Suppressor macrophage treated with lipopolysaccharide for 4 hours (primary cell): Measurements from ENCODE around the gene GLA.
A peak's percentile ranks its signal among the peaks of the same experiment; 100 is the strongest.

Experiments
- DNase-seq: peaks from one replicate; pipeline ENCODE4 v3.0.0-alpha.2; 2020

The GLA gene

DNA sequence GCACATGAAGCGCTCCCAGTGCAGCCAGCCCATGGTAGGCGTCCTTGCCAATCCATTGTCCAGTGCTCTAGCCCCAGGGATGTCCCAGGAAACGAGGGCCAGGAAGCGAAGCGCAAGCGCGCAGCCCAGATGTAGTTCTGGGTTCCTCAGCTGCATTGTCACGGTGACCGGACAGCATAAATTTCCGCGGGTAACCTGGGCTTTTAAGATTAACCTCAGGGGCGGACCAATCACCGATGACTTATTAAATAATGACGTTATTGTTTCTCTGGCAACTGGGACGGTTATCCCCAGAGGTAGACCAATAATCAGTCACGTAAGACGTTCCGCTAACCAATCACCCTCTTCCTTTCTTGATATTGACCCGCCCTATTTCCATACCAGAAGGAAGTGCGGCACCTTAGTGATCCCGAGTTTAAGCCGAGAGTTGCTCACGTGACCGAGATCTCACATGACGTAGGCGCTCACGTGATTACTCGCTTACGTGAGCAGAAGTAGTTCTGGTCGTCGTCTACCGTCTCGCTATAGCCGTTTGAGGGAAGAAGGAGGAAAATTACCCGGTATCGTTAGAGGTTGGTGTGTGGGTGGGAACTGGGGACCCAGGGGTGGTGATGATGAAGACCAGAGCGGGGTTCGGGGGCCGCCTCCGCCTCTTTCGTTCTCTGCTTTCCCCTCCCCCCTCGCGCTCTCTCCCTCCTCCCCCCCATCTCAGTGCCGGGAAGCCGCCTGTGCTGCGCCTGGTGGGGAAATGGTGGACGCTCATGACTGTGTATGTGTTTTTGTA, at the start of gene GLA, which contains the start of gene HNRNPH2:
Gene GLA, minus strand, starts transcription at position 178 of the 784 bp plus-strand sequence. Its CDS starts 22 bp downstream, at position 156.
Gene HNRNPH2, plus strand, starts transcription at position 475 of the 784 bp plus-strand sequence. CDS start 3,767 bp downstream, outside the sequence.
- peak; percentile 95 for DNase-seq

DNA sequence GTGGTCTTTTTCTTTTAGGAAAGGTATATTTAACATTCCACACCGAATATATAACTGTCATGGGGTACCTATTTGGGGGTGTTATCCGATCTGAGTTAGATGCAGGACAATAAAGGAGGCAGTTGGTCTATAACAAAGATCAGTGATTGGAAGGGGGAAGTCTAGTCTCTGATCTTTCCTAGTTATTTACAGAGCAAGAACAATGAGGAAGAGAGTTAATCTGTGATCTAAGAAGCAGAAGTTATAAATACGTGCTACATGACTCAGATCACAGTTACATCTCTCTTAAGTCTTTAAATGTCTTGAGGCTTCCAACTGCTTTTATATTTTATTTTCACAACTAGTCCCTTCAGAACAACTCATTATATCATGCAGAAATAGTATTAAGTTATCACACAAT, 44.3 kb upstream of the GLA start:
- DNase-seq: peak; percentile 47

DNA sequence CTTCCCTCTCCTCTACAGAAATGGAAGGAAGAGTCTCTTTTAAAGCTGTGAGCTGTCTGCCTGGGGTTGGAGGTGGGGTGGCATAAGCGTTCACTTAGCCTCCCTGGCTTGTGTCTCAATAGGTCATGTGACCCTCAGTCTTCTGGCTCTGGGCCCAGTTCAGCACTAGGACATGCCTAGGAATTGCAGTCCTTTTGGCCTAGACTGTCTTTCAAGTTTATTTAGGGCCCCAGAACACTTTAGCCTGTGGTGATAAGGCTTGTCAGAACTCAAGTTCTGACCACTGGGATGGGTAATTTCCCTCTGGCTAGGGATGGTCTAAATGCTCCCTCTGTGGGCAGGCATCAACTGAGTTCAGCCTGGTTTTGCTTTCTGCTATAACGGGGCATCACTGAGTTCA, 43.2 kb upstream of the GLA start:
- DNase-seq: peak; percentile 46

GRCh38 chrX:101450085-101450484, 42.4 kb upstream of the GLA start:
- no peak for DNase-seq

DNA sequence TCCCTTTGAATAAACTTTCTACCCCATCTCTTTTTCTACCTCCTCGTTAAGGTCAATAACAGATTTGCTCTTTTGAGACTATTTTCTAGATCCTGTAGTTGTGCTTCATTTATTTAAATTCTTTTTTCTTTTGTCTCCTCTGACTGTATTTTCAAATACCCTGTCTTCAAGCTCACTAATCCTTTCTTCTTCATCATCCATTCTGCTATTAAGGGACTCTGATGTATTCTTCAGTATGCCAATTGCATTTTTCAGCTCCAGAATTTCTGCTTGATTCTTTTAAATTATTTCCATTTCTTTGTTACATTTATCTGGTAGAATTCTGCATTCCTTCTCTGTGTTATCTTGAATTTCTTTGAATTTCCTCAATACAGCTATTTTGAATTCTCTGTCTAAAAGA, 41.6 kb upstream of the GLA start:
- no peak for DNase-seq

GRCh38 chrX:101442085-101442484, 34.4 kb upstream of the GLA start:
- DNase-seq: peak; percentile 39

DNA sequence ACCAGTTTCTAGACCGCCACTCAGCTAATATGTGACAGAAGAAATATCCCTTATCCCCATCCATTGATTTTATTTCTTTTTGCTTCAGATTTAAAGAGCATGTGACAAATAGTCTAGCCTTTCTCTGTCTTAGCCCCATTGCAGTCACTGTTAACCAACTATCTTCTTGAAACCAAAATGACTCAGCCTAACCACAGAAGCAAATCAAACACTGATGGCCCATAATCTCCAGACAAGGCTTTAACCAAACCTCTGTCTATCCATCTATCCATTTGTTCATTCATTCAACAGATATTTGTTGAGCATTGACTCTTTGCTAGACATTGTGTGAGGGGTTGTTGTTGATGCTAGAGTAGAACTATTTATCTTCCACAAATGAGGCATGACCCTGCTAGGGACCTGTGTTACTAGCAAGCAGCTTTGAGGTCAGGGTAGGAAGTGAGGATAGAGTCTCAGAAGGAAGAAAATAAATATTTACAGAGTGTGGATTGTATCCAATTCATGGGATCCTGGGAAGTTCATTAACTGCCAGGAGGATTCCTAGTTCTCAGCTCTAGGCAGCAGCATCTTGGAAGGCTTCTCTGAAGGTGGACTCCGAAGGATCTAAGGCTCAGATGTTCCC, 22.8 kb upstream of the GLA start:
- DNase-seq: no peak

DNA sequence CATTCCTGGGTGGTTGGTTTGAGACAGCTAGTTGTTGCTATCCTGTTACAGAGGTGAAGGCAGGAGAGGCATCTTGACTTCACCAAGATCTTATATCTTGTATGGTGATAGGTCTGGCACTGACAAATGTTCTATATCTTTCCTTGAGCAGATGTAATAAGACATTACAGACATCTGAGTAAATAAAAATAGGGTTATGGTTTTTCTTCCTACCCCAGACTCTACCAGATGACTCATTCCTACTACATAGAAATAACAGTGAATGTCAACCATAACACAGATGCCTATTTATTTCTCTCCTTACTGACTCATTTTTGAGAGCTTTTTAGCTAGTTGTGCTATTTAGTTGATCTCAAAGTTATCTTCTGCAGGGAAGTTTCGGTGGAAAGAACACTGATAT, 22.2 kb upstream of the GLA start:
- DNase-seq: no peak

DNA sequence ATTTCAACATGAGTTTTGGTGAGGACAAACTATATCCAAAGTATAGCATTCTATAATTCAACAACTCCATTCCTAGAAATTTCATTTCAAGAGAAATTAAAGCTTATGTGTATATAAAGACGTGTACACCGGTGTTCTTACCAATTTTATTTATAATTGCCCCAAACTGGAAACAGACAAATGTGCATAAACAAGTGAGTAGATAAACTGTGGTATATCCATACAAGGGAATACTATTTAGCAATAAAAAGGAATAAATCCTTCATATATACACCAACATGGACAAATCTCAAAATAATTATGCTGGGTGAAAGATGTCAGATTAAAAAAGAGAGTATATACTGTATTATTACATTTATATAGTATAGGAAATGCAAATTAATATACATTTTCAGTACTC, 20.2 kb upstream of the GLA start:
- DNase-seq: no peak

- DNase-seq: no peak
These were observed 11.8 kb upstream of the GLA start for GRCh38 chrX:101419489-101419888.

- peak; percentile 63 for DNase-seq
These were observed 10.5 kb upstream of the GLA start for GRCh38 chrX:101417981-101418841.

DNA sequence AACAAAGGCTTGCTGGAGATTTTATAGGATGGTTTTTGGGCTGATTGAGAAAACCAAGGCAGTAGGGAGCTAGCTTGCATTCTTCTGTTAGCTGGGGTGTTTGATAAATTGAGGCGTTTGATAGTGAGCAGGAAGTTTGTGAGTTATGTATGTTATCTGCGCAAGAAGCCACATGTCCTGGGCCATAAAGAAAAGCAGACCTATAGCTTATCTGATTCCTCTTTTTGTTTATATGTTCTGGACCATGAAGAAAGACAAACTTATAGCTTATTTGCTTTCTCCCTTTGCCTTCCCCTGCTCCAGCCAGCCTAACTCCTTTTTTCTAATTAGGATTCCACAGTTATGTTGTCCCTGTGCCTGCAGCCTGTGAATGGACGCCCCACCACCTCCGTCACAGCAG, 9.5 kb upstream of the GLA start:
- DNase-seq: no peak

- DNase-seq: no peak
These were observed 9.0 kb upstream of the GLA start for GRCh38 chrX:101416691-101417090.

- peak; percentile 73 for DNase-seq
These were observed 7.7 kb upstream of the GLA start for GRCh38 chrX:101415180-101416145.

- peak; percentile 34 for DNase-seq
These were observed 4.3 kb upstream of the GLA start for GRCh38 chrX:101411984-101412383.

DNA sequence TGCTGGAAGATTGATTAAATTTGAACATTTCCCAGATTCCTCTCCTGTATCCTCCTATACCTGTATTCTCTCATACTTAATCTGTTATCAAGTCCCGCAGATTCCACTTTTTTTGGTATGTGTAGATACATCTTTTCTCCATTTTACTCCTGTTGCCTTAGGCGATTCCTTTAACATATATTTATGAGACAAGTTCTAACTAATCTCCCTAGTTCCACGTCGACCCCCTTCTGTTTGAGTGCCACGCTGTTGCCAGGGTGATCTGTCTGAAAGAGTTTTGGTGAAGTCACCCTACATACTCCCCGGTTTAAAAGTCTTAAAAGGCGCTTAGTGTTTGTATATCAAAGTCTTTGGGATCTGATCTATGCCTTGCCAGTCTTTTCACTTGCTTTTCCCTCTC, 2.7 kb upstream of the GLA start:
- no peak for DNase-seq

GRCh38 chrX:101409043-101409442, 1.3 kb upstream of the GLA start:
- DNase-seq: no peak

- no peak for DNase-seq
These were observed 762 bp upstream of the GLA start for GRCh38 chrX:101408532-101408841.

DNA sequence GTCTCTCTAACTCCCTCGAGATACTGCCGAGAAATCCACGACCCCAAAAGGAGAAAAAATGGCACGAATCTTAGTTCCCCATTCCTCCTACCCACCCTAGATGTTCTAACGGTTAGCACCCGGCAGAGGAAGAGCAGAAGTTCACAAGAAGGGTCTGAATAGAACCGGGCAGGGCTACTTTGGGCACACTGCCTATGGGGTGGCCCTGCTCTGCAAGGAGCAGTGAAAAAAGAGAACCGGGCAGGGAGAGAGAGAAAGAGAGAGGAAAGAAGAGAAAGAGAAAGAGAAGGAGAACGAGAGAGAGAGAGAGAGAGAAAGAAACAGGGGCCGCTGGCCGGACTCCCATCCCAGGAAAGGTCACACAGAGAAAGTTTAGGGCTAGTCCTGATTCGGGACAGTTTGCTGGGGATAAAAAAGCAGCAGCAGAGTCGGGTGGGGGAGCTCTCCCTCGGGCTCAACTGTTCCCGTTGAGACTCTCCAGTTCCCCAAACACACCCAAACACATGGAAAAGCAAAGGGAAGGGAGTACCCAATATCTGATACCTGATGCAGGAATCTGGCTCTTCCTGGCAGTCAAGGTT, 468 bp downstream of the GLA start:
- DNase-seq: peak; percentile 44

DNA sequence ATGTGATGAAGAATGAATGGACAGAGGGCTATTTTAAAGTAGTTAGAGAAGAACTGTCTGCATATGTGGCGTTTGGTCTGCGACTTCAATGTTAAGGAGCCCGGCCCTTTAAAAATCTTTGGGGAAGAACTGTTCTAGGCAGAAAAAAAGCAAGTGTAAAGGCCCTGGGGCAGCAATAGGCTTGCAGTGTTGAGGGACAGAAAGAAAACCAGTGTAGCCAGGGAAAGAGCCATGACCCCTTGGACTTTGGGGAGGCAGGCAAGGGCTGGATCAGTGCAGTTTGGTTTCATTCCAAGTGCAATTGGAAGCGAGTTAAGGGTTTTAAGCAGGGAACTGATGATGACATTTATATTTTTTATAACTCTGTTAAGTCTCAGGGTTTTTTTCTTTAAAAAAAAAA, 7.9 kb downstream of the GLA start:
- DNase-seq: no peak

DNA sequence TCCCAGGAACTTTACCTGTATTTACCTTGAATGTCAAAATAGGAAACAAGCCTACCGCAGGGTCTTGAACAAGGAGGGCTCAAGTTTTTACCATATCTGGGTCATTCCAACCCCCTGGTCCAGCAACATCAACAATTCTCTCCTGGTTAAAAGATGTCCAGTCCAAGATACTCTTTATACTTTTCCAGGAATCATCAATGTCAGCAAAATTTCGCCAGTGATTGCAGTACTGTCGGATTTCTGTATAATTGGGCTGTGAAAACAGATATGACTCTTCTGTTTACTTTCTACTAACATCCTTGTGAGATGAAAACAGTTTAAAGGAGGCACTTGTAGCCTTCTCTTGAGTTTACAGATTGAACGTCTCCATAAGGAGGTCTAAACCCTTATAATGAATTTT, 9.0 kb downstream of the GLA start:
- no peak for DNase-seq

GRCh38 chrX:101397779-101398178, 9.9 kb downstream of the GLA start:
- no peak for DNase-seq
